ENCODE results near the gene KNTC1.

GRCh38 chr12:122499991-122500684 is 26.9 kb upstream of the KNTC1 start:
- TF ChIP-seq POLR2A (IDR thresholded peaks at IDR 0.05) (no peak), CTCF (IDR thresholded peaks at IDR 0.05) (no peak)
